HCT116 (cell line): ENCODE measurements around the gene MAPKBP1. TPM values are rescaled to one million over a fixed set of nuclear protein-coding genes. Genes with fewer than 3 reads are reported as not detected.
A peak's percentile ranks its signal among the peaks of the same experiment; 100 is the strongest.

Experiments
- ATAC-seq: fragments of 200-7000 bp; cut with Tn5 transposase; 2 replicates; pipeline ENCODE4 v1.9.1; 2020; ENCODE audit warnings: mild to moderate bottlenecking, moderate library complexity
- BruUV-seq: library from RNA; stranded (reverse); fragments of 400-500 nt; replicated peaks from 2 replicates; lab custom pipeline; 2021; lab: Mats Ljungman, UMichigan
- CTCF ChIA-PET: fragments of 300-600 bp; sonication (Branson Sonifier 250); formaldehyde crosslinking; loops from one replicate; lab custom pipeline; 2021; ENCODE audit warnings: antibody characterized with exemption; lab: Charles Lee
- POLR2A ChIA-PET: fragments of 300-600, 350-600 bp; sonication (Branson Sonifier 250); formaldehyde crosslinking; loops from one replicate; lab custom pipeline; 2021; ENCODE audit warnings: antibody characterized with exemption; lab: Charles Lee
- RAD21 ChIA-PET, 2 experiments: fragments of 300-600 bp; sonication (Branson Sonifier 250); formaldehyde crosslinking; loops; one replicate each; lab custom pipeline; 2023; ENCODE audit warnings: low total read pairs in 2 of 2; ENCODE audit not compliant: uncharacterized antibody in 2 of 2, unreplicated experiment in 2 of 2, low non-redundant PET in 1 of 2; lab: Charles Lee
- DNase-seq: peaks from one replicate; pipeline ENCODE4 v3.0.0-alpha.2; 2010; ENCODE audit warnings: low read depth, low spot score
- H2AFZ ChIP-seq: fragments of 200-600 bp; shearing (Covaris generic), sonication (generic); 2 replicates; pipeline ENCODE4 v1.6.1; 2017; ENCODE audit warnings: low read depth, mixed run types, mixed read lengths, antibody characterized with exemption, low read length; ENCODE audit not compliant: poor library complexity, severe bottlenecking
- H3K27ac ChIP-seq: 2 replicates; pipeline ENCODE4 v1.5.1; 2012; ENCODE audit warnings: low read depth, low read length
- H3K27me3 ChIP-seq: fragments of 200-600 bp; sonication (generic); 2 replicates; pipeline ENCODE4 v1.6.1; 2016; ENCODE audit warnings: mixed run types, low read length, mixed read lengths; ENCODE audit not compliant: insufficient read depth
- H3K36me3 ChIP-seq, 2 experiments: fragments of 200-500 bp in 1 of 2; fragments of 200-600 bp in 1 of 2; sonication (Bioruptor generic) in 1 of 2; sonication (generic) in 1 of 2; 2 replicates each; pipeline versions ENCODE4 v1.5.1 to v1.6.1; 2014 to 2016; ENCODE audit warnings: low read length in 2 of 2, inconsistent platforms in 1 of 2, mixed read lengths in 1 of 2, mixed run types in 1 of 2; ENCODE audit not compliant: insufficient read depth in 2 of 2, control insufficient read depth in 1 of 2
- H3K4me1 ChIP-seq, 2 experiments: fragments of 200-600 bp in 1 of 2; sonication (generic) in 1 of 2; 2 replicates each; pipeline versions ENCODE4 v1.5.1 to v1.6.1; 2012 to 2017; ENCODE audit warnings: low read length in 2 of 2, inconsistent platforms in 1 of 2, mild to moderate bottlenecking in 1 of 2, mixed read lengths in 1 of 2, mixed run types in 1 of 2, moderate library complexity in 1 of 2; ENCODE audit not compliant: insufficient read depth in 2 of 2, control insufficient read depth in 1 of 2
- H3K4me2 ChIP-seq: fragments of 200-600 bp; sonication (generic); 2 replicates; pipeline ENCODE4 v1.6.1; 2017; ENCODE audit warnings: mixed run types, low read length, mixed read lengths
- H3K4me3 ChIP-seq, 2 experiments: fragments of 200-600 bp in 1 of 2; sonication (generic) in 1 of 2; replicated peaks in 1 of 2; 2 replicates each; pipeline ENCODE4 v1.5.1; 2011 to 2016; ENCODE audit warnings: low read length in 2 of 2, control low read depth in 1 of 2, low read depth in 1 of 2, mild to moderate bottlenecking in 1 of 2, mixed read lengths in 1 of 2, mixed run types in 1 of 2
- H3K79me2 ChIP-seq: fragments of 200-600 bp; sonication (generic); 2 replicates; pipeline ENCODE4 v1.6.1; 2017; ENCODE audit warnings: mild to moderate bottlenecking, mixed run types, low read length, moderate library complexity, mixed read lengths; ENCODE audit not compliant: insufficient read depth
- H3K9ac ChIP-seq: fragments of 200-600 bp; sonication (generic); 2 replicates; pipeline ENCODE4 v1.6.1; 2016; ENCODE audit warnings: low read length, mixed read lengths
- H3K9me2 ChIP-seq: fragments of 200-600 bp; sonication (generic), shearing (Covaris generic); 2 replicates; pipeline ENCODE4 v1.6.1; 2017; ENCODE audit warnings: mixed run types, mild to moderate bottlenecking, moderate library complexity; ENCODE audit not compliant: insufficient read depth
- H3K9me3 ChIP-seq, 2 experiments: fragments of 200-500 bp in 1 of 2; fragments of 200-600 bp in 1 of 2; sonication (Bioruptor generic) in 1 of 2; sonication (generic) in 1 of 2; 2 replicates each; pipeline ENCODE4 v1.6.1; 2014 to 2017; ENCODE audit warnings: low read length in 2 of 2, mixed read lengths in 2 of 2, inconsistent platforms in 1 of 2, low read depth in 1 of 2, mild to moderate bottlenecking in 1 of 2, mixed run types in 1 of 2, moderate library complexity in 1 of 2; ENCODE audit not compliant: control insufficient read depth in 1 of 2, insufficient read depth in 1 of 2
- H4K20me1 ChIP-seq: fragments of 200-600 bp; sonication (generic), shearing (Covaris generic); 2 replicates; pipeline ENCODE4 v1.6.1; 2017; ENCODE audit warnings: mixed run types, mild to moderate bottlenecking, moderate library complexity; ENCODE audit not compliant: insufficient read depth
- CEBPB ChIP-seq: IDR thresholded peaks from 2 replicates; pipeline ENCODE4 v1.6.1; 2012; ENCODE audit warnings: low read depth
- EGR1 ChIP-seq: IDR thresholded peaks from 2 replicates; pipeline ENCODE4 v1.6.1; 2012; ENCODE audit warnings: low read depth
- ELF1 ChIP-seq: IDR thresholded peaks from 2 replicates; pipeline ENCODE4 v1.6.1; 2012; ENCODE audit warnings: low read depth, borderline replicate concordance
- EZH2 ChIP-seq: fragments of 200-600 bp; sonication (generic); IDR thresholded peaks from 2 replicates; pipeline ENCODE4 v1.6.1; 2017; ENCODE audit warnings: antibody characterized with exemption, mixed run types
- EZH2phosphoT487 ChIP-seq: fragments of 200-600 bp; IDR thresholded peaks from 2 replicates; pipeline ENCODE4 v1.6.1; 2018; ENCODE audit warnings: antibody characterized with exemption, borderline replicate concordance
- FOSL1 ChIP-seq: IDR thresholded peaks from 2 replicates; pipeline ENCODE4 v1.6.1; 2012; ENCODE audit warnings: low read depth
- JUND ChIP-seq: IDR thresholded peaks from 2 replicates; pipeline ENCODE4 v1.6.1; 2012
- POLR2A ChIP-seq: IDR thresholded peaks from 2 replicates; pipeline ENCODE4 v1.7.0; 2011; ENCODE audit warnings: borderline replicate concordance; ENCODE audit not compliant: insufficient read depth, insufficient read length; ENCODE audit errors: extremely low read depth
- POLR2AphosphoS5 ChIP-seq: IDR thresholded peaks from 2 replicates; pipeline ENCODE4 v1.6.1; 2011; ENCODE audit warnings: mild to moderate bottlenecking, low read depth, low read length, moderate library complexity
- RAD21 ChIP-seq: IDR thresholded peaks from 2 replicates; pipeline ENCODE4 v1.6.1; 2012; ENCODE audit warnings: low read depth, mild to moderate bottlenecking
- SIN3A ChIP-seq: IDR thresholded peaks from 2 replicates; pipeline ENCODE4 v1.6.1; 2012; ENCODE audit warnings: low read depth
- SP1 ChIP-seq: IDR thresholded peaks from 2 replicates; pipeline ENCODE4 v1.6.1; 2012; ENCODE audit warnings: low read depth
- SRF ChIP-seq: IDR thresholded peaks from 2 replicates; pipeline ENCODE4 v1.6.1; 2012; ENCODE audit warnings: low read depth
- TCF7L2 ChIP-seq: IDR thresholded peaks from 2 replicates; pipeline ENCODE4 v1.7.0; 2011; ENCODE audit warnings: borderline replicate concordance, inconsistent platforms; ENCODE audit not compliant: insufficient read depth, insufficient read length; ENCODE audit errors: extremely low read depth
- YY1 ChIP-seq: IDR thresholded peaks from 2 replicates; pipeline ENCODE4 v1.6.1; 2011; ENCODE audit warnings: low read length, low read depth, moderate library complexity, mild to moderate bottlenecking; ENCODE audit not compliant: insufficient replicate concordance; ENCODE audit errors: extremely low read depth
- ZFX ChIP-seq: fragments of 450-650 bp; IDR thresholded peaks from 2 replicates; pipeline ENCODE4 v1.6.1; 2017
- ZNF274 ChIP-seq: fragments of 200-500 bp; sonication (Bioruptor generic); IDR thresholded peaks from 2 replicates; pipeline ENCODE4 v1.6.1; 2014; ENCODE audit warnings: mild to moderate bottlenecking, low read depth, low read length, inconsistent platforms
- intact Hi-C: fragments of 100-400 bp; cut with micrococcal nuclease; formaldehyde crosslinking; loops from 2 replicates; pipeline ENCODE4 v1.10.0; 2022
- total RNA-seq: library from RNA; stranded (reverse); gene quantifications from one replicate; pipeline ENCODE4 v1.2.1, GENCODE V29; 2021; ENCODE audit not compliant: unreplicated experiment
- TF ChIP-seq, protein P1 (sequence below), 3 experiments: fragments of 200-600 bp in 1 of 3; sonication (generic) in 1 of 3; IDR thresholded peaks in 2 of 3; conservative IDR thresholded peaks in 1 of 3; 2 replicates each; pipeline ENCODE4 v1.5.1; 2012 to 2017; ENCODE audit warnings: low read depth in 2 of 3, low read length in 2 of 3, antibody characterized with exemption in 1 of 3, borderline replicate concordance in 1 of 3, control low read depth in 1 of 3, mild to moderate bottlenecking in 1 of 3, mixed read lengths in 1 of 3, mixed run types in 1 of 3, moderate library complexity in 1 of 3; ENCODE audit not compliant: insufficient read depth in 1 of 3
- TF ChIP-seq, protein P2 (sequence below): IDR thresholded peaks from 2 replicates; pipeline ENCODE4 v1.6.1; 2012
- TF ChIP-seq, protein P3 (sequence below): IDR thresholded peaks from 2 replicates; pipeline ENCODE4 v1.6.1; 2011; ENCODE audit warnings: mild to moderate bottlenecking, low read length, moderate library complexity; ENCODE audit not compliant: insufficient replicate concordance; ENCODE audit errors: extremely low read depth

MAPKBP1 gene
- total RNA-seq, 1 experiment from 2014 or later: 21.3 TPM

DNA sequence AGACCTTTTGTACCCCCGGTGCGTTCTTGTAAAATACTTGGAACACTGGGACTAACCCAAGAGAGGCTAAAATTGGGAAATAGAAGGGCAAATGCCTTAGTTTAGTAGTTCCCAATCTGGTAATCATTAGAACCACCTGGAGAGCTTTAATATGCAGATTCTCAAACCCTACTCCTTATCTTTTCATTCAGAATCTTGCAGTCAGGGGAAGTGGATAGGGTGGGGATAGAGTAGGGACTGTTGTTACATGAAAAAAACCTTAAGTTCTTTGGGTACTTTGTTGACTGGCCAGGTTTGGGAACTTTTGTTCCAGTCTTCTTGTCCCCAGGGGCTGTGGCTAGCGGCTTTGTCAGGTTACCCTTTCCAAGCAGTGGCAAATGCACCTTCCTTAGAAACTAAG, 15.9 kb downstream of the MAPKBP1 start:
- H3K9ac ChIP-seq: peak overlapping the region; percentile 22
- no peak overlapping the region for H2AFZ ChIP-seq
- no TSS peak for BruUV-seq
- ATAC-seq: no peak
- POLR2A ChIA-PET: no interaction called here
- peak overlapping the region in 1 of 2 experiments; percentile 36; a peak in 1 of 4 replicates for H3K4me3 ChIP-seq
- H4K20me1 ChIP-seq: no peaks in the 10 kb centered on the region
- H3K36me3 ChIP-seq: no peaks in the 10 kb centered on the region
- RAD21 ChIA-PET: no interaction called here
- DNase-seq: no peak
- intact Hi-C loops: no loop called here
- peaks cover 4% of the 10 kb centered on the region for H3K79me2 ChIP-seq
- peak overlapping the region; percentile 75 for H3K4me2 ChIP-seq
- peaks cover 20 to 38% of the 10 kb centered on the region in 2 experiments for H3K4me1 ChIP-seq
- H3K9me3 ChIP-seq: no peaks in the 10 kb centered on the region
- H3K9me2 ChIP-seq: no peaks in the 10 kb centered on the region
- CTCF ChIA-PET: interaction anchor here (4.1 kb wide), 1 partner anchor 17 kb away, joined by 22 read pairs; the partner anchor contains the start of gene MAPKBP1
- H3K27ac ChIP-seq: peak overlapping the region; percentile 66; the same call in 1 of the 2 replicates
- H3K27me3 ChIP-seq: no peaks in the 10 kb centered on the region
- TF ChIP-seq, protein P1, sequence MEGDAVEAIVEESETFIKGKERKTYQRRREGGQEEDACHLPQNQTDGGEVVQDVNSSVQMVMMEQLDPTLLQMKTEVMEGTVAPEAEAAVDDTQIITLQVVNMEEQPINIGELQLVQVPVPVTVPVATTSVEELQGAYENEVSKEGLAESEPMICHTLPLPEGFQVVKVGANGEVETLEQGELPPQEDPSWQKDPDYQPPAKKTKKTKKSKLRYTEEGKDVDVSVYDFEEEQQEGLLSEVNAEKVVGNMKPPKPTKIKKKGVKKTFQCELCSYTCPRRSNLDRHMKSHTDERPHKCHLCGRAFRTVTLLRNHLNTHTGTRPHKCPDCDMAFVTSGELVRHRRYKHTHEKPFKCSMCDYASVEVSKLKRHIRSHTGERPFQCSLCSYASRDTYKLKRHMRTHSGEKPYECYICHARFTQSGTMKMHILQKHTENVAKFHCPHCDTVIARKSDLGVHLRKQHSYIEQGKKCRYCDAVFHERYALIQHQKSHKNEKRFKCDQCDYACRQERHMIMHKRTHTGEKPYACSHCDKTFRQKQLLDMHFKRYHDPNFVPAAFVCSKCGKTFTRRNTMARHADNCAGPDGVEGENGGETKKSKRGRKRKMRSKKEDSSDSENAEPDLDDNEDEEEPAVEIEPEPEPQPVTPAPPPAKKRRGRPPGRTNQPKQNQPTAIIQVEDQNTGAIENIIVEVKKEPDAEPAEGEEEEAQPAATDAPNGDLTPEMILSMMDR (IDR thresholded peaks at IDR 0.05 in 2 of 3, conservative IDR thresholded peaks at IDR 0.05 in 1 of 3; ENCODE audit: borderline replicate concordance in 1 of 3, insufficient read depth in 1 of 3, low read depth in 2 of 3, low read length in 2 of 3): no peak
- TF ChIP-seq, protein P2, sequence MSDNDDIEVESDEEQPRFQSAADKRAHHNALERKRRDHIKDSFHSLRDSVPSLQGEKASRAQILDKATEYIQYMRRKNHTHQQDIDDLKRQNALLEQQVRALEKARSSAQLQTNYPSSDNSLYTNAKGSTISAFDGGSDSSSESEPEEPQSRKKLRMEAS: no peak
- TF ChIP-seq EZH2phosphoT487 (no peak), TCF7L2 (no peak), POLR2A (no peak), EGR1 (no peak), ZFX (no peak), SP1 (no peak), SIN3A (no peak), JUND (no peak), POLR2AphosphoS5 (no peak), CEBPB (no peak), RAD21 (no peak), SRF (no peak), EZH2 (no peak), ELF1 (no peak), FOSL1 (no peak), YY1 (no peak), ZNF274 (no peak)
- TF ChIP-seq, protein P3, sequence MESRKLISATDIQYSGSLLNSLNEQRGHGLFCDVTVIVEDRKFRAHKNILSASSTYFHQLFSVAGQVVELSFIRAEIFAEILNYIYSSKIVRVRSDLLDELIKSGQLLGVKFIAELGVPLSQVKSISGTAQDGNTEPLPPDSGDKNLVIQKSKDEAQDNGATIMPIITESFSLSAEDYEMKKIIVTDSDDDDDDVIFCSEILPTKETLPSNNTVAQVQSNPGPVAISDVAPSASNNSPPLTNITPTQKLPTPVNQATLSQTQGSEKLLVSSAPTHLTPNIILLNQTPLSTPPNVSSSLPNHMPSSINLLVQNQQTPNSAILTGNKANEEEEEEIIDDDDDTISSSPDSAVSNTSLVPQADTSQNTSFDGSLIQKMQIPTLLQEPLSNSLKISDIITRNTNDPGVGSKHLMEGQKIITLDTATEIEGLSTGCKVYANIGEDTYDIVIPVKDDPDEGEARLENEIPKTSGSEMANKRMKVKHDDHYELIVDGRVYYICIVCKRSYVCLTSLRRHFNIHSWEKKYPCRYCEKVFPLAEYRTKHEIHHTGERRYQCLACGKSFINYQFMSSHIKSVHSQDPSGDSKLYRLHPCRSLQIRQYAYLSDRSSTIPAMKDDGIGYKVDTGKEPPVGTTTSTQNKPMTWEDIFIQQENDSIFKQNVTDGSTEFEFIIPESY: no peak
